GM12891 (cell line): ENCODE measurements around the gene B3GLCT.

Experiments
- POLR2A ChIP-seq: IDR thresholded peaks from 2 replicates; pipeline ENCODE4 v1.6.1; 2011; ENCODE audit warnings: low read depth, low read length, control low read depth
- POLR2AphosphoS5 ChIP-seq: IDR thresholded peaks from 2 replicates; pipeline ENCODE4 v1.6.1; 2011; ENCODE audit warnings: low read depth, low read length, control low read depth
- SPI1 ChIP-seq: IDR thresholded peaks from 2 replicates; pipeline ENCODE4 v1.6.1; 2011; ENCODE audit warnings: low read depth, low read length, control low read depth
- TAF1 ChIP-seq: IDR thresholded peaks from 2 replicates; pipeline ENCODE4 v1.6.1; 2011; ENCODE audit warnings: low read depth, low read length, control low read depth

DNA sequence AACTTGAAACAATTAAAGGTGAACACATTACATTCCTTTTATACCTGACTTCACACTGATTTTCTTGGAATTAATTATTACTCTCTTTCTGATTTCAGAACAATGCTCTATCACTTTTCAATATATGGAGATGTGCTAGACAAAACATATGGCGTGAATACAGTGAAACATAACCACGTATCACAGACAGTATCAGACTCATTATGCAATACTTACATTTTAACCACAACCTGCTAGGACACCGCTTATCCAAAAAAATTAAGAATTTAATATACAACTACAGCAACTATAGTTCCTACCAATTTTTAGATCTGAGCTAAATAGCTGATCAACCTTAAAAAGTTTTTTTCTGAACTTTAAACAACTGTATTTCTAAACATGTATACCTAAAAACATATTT, 47.9 kb upstream of the B3GLCT start:
- TF ChIP-seq POLR2A (no peak), POLR2AphosphoS5 (no peak), SPI1 (no peak), TAF1 (no peak)
